Astrocyte of the spinal cord (primary cell): ENCODE data around the gene NECAB3.

ENCODE experiments used
- DNase-seq: peaks from one replicate; pipeline ENCODE4 v3.0.0; 2011; ENCODE audit warnings: low read depth, low spot score
- H3K4me3 ChIP-seq: 2 replicates; pipeline ENCODE4 v1.5.1; 2011; ENCODE audit warnings: low read depth, mild to moderate bottlenecking, low read length, moderate library complexity
- CTCF ChIP-seq: IDR thresholded peaks from 2 replicates; pipeline ENCODE4 v1.5.1; 2012; ENCODE audit warnings: low read depth, mild to moderate bottlenecking, low read length, inconsistent platforms
- in situ Hi-C: cut with HindIII; loops from 2 replicates; pipeline ENCODE4 v1.10.0; 2017; ENCODE audit warnings: low sequenced_read_pairs

NECAB3 gene

GRCh38 chr20:33694639-33695012 lies 20.4 kb upstream of the NECAB3 start:
- no peak overlapping the region for H3K4me3 ChIP-seq
- in situ Hi-C loops: no loop called here
- no peak for DNase-seq
- no peak for TF ChIP-seq CTCF

GRCh38 chr20:33693741-33694638 lies 19.8 kb upstream of the NECAB3 start:
- DNase-seq: no peak
- in situ Hi-C loops: no loop called here
- TF ChIP-seq CTCF: no peak

GRCh38 chr20:33693289-33693688 lies 19.1 kb upstream of the NECAB3 start:
- no peak for TF ChIP-seq CTCF
- H3K4me3 ChIP-seq: no peak overlapping the region
- in situ Hi-C loops: no loop called here
- DNase-seq: no peak

More at GRCh38 chr20:33693741-33694638, 19.8 kb upstream of the NECAB3 start:
- H3K4me3 ChIP-seq: no peak overlapping the region

GRCh38 chr20:33689973-33690372 lies 15.7 kb upstream of the NECAB3 start:
- peak; percentile 59 for DNase-seq
- H3K4me3 ChIP-seq: no peak overlapping the region
- in situ Hi-C loops: no loop called here
- no peak for TF ChIP-seq CTCF

GRCh38 chr20:33689493-33689892 lies 15.3 kb upstream of the NECAB3 start:
- no peak for DNase-seq
- in situ Hi-C loops: no loop called here
- TF ChIP-seq CTCF: no peak
- no peak overlapping the region for H3K4me3 ChIP-seq

GRCh38 chr20:33688938-33689424 lies 14.8 kb upstream of the NECAB3 start:
- TF ChIP-seq CTCF: no peak
- in situ Hi-C loops: no loop called here
- no peak overlapping the region for H3K4me3 ChIP-seq
- no peak for DNase-seq
